GM23248 (cell line): ENCODE results near the gene KCNMA1. TPM values are rescaled to one million over a fixed set of nuclear protein-coding genes. Genes with fewer than 3 reads are reported as not detected.

Experiments
- DNase-seq: peaks from one replicate; pipeline ENCODE4 v3.0.0-alpha.2; 2015
- H2AFZ ChIP-seq: fragments of 200-600 bp; sonication (generic); 2 replicates; pipeline ENCODE4 v1.6.1; 2016; ENCODE audit warnings: antibody characterized with exemption
- H3F3A ChIP-seq: fragments of 200-600 bp; sonication (generic); 2 replicates; pipeline ENCODE4 v1.6.1; 2016; ENCODE audit warnings: mild to moderate bottlenecking, antibody characterized with exemption, mixed run types; ENCODE audit not compliant: insufficient read depth
- H3K27ac ChIP-seq: fragments of 200-600 bp; sonication (generic); 2 replicates; pipeline ENCODE4 v1.5.1; 2016; ENCODE audit warnings: mild to moderate bottlenecking
- H3K27me3 ChIP-seq: fragments of 200-600 bp; sonication (generic); replicated peaks from 2 replicates; pipeline ENCODE4 v1.6.1; 2016; ENCODE audit warnings: mild to moderate bottlenecking; ENCODE audit not compliant: insufficient read depth
- H3K36me3 ChIP-seq: fragments of 200-600 bp; sonication (generic); 2 replicates; pipeline ENCODE4 v1.6.1; 2016; ENCODE audit warnings: low read depth, mild to moderate bottlenecking
- H3K4me1 ChIP-seq: fragments of 200-600 bp; sonication (generic); 2 replicates; pipeline ENCODE4 v1.6.1; 2016; ENCODE audit warnings: mild to moderate bottlenecking; ENCODE audit not compliant: insufficient read depth
- H3K4me2 ChIP-seq: fragments of 200-600 bp; sonication (generic); one replicate; pipeline ENCODE4 v1.6.1; 2016; ENCODE audit warnings: mild to moderate bottlenecking; ENCODE audit not compliant: unreplicated experiment
- H3K4me3 ChIP-seq: fragments of 200-600 bp; sonication (generic); 2 replicates; pipeline ENCODE4 v1.5.1; 2016; ENCODE audit warnings: mild to moderate bottlenecking
- H3K79me2 ChIP-seq: fragments of 200-600 bp; sonication (generic); 2 replicates; pipeline ENCODE4 v1.6.1; 2016; ENCODE audit warnings: mild to moderate bottlenecking; ENCODE audit not compliant: insufficient read depth
- H3K9ac ChIP-seq: fragments of 200-600 bp; sonication (generic); 2 replicates; pipeline ENCODE4 v1.6.1; 2016; ENCODE audit warnings: mild to moderate bottlenecking
- H3K9me2 ChIP-seq: fragments of 200-600 bp; sonication (generic); 2 replicates; pipeline ENCODE4 v1.6.1; 2016; ENCODE audit warnings: mixed run types, mild to moderate bottlenecking, moderate library complexity; ENCODE audit not compliant: insufficient read depth
- H3K9me3 ChIP-seq: fragments of 200-600 bp; sonication (generic); one replicate; pipeline ENCODE4 v1.6.1; 2017; ENCODE audit warnings: low read depth
- H4K20me1 ChIP-seq: fragments of 200-600 bp; sonication (generic); 2 replicates; pipeline ENCODE4 v1.6.0; 2016; ENCODE audit not compliant: insufficient read depth
- EZH2 ChIP-seq: fragments of 200-600 bp; sonication (generic); IDR thresholded peaks from 2 replicates; pipeline ENCODE4 v1.6.1; 2018; ENCODE audit warnings: antibody characterized with exemption, mild to moderate bottlenecking; ENCODE audit not compliant: insufficient read depth, poor library complexity, severe bottlenecking
- EZH2phosphoT487 ChIP-seq: fragments of 200-600 bp; sonication (generic); IDR thresholded peaks from 2 replicates; pipeline ENCODE4 v1.6.1; 2018; ENCODE audit warnings: antibody characterized with exemption, moderate library complexity, mild to moderate bottlenecking, low read depth; ENCODE audit not compliant: insufficient read depth
- WGBS, 2 experiments: methylation state at CpG; one replicate each; pipeline ENCODE4 v1.1.6; 2015 to 2017; ENCODE audit warnings: low lambda C conversion rate in 2 of 2, low coverage in 1 of 2; ENCODE audit errors: missing lambda C conversion rate in 2 of 2; 5-methylcytosine and 5-hydroxymethylcytosine counted together
- in situ Hi-C: fragments of 300-500 bp; cut with MboI; formaldehyde crosslinking; loops from 2 replicates; pipeline ENCODE4 v1.15.0; 2020
- polyA plus RNA-seq: library from polyadenylated mRNA; unstranded; fragments of >200 nt; fragmentation: Nextera tagmentation; extraction: Ambion mirVana; gene quantifications from 2 replicates; pipeline ENCODE4 v1.2.1, GENCODE V29; 2016
- total RNA-seq: library from RNA; depleted of rRNA; stranded (reverse); fragments of >200 nt; shearing (Covaris generic); gene quantifications from 2 replicates; pipeline ENCODE4 v1.2.3, GENCODE V29; 2014

KCNMA1 gene
- total and polyA plus RNA-seq, 2 experiments from 2014 or later, result 14.2 to 25.1 TPM

- Histone ChIP-seq H3K36me3 (no peaks in the 10 kb centered on the region), H3K27me3 (no peaks in the 10 kb centered on the region), H3K4me2 (peak overlapping the region; percentile 70), H3K4me1 (peaks cover 59% of the 10 kb centered on the region), H3K79me2 (no peaks in the 10 kb centered on the region), H2AFZ (no peak overlapping the region), H3K9ac (no peak overlapping the region), H4K20me1 (no peaks in the 10 kb centered on the region), H3K9me2 (no peaks in the 10 kb centered on the region), H3K9me3 (no peaks in the 10 kb centered on the region), H3K4me3 (no peak overlapping the region), H3K27ac (peak overlapping the region; percentile 61), H3F3A (peaks cover 78% of the 10 kb centered on the region)
- TF ChIP-seq EZH2phosphoT487, result no peak
- TF ChIP-seq EZH2, result no peak
- 60 to 69% methylated on average over 2 of the region's 2 CpGs for WGBS, 2 experiments
- peak; percentile 59 for DNase-seq
- in situ Hi-C loops, result no loop called here
Measured at GRCh38 chr10:77159538-77160110, 478.0 kb downstream of the KCNMA1 start.

- Histone ChIP-seq H3K9ac (no peak overlapping the region), H3K9me3 (no peaks in the 10 kb centered on the region), H3K4me2 (no peak overlapping the region), H3K9me2 (no peaks in the 10 kb centered on the region), H3K4me1 (peaks cover 57% of the 10 kb centered on the region), H3K36me3 (no peaks in the 10 kb centered on the region), H3K79me2 (no peaks in the 10 kb centered on the region), H3K27ac (no peak overlapping the region), H4K20me1 (no peaks in the 10 kb centered on the region), H2AFZ (no peak overlapping the region), H3F3A (peaks cover 69% of the 10 kb centered on the region), H3K27me3 (no peaks in the 10 kb centered on the region), H3K4me3 (no peak overlapping the region)
- in situ Hi-C loops, result no loop called here
- DNase-seq, result no peak
- TF ChIP-seq EZH2 (no peak), EZH2phosphoT487 (no peak)
- WGBS, 2 experiments, result 78 to 86% methylated on average over 3 of the region's 3 CpGs
Measured at GRCh38 chr10:77158666-77159065, 478.9 kb downstream of the KCNMA1 start.

GRCh38 chr10:77157248-77158019 is 480.2 kb downstream of the KCNMA1 start:
- TF ChIP-seq EZH2phosphoT487, result no peak
- no peak for TF ChIP-seq EZH2
- in situ Hi-C loops, result no loop called here

GRCh38 chr10:77156406-77156879 is 481.2 kb downstream of the KCNMA1 start:
- Histone ChIP-seq H2AFZ (peak overlapping the region; percentile 40; the same call in 1 of the 2 replicates), H3K9me2 (no peaks in the 10 kb centered on the region), H3K4me2 (peak overlapping the region; percentile 45), H3K79me2 (no peaks in the 10 kb centered on the region), H4K20me1 (no peaks in the 10 kb centered on the region), H3K4me3 (peak overlapping the region; percentile 1; the same call in 1 of the 2 replicates), H3F3A (peaks cover 47% of the 10 kb centered on the region), H3K27me3 (no peaks in the 10 kb centered on the region), H3K36me3 (no peaks in the 10 kb centered on the region), H3K9me3 (no peaks in the 10 kb centered on the region), H3K4me1 (peaks cover 39% of the 10 kb centered on the region), H3K27ac (peak overlapping the region; percentile 72), H3K9ac (peak overlapping the region; percentile 10; the same call in 1 of the 2 replicates)
- peak; percentile 80 for DNase-seq
- 36 to 38% methylated on average over 5 of the region's 5 CpGs for WGBS, 2 experiments
- in situ Hi-C loops, result no loop called here
- no peak for TF ChIP-seq EZH2
- no peak for TF ChIP-seq EZH2phosphoT487

More at GRCh38 chr10:77157248-77158019, 480.2 kb downstream of the KCNMA1 start:
- H3K4me2 ChIP-seq, result no peak overlapping the region
- no peaks in the 10 kb centered on the region for H3K9me2 ChIP-seq
- peaks cover 45% of the 10 kb centered on the region for H3K4me1 ChIP-seq
- peaks cover 57% of the 10 kb centered on the region for H3F3A ChIP-seq
- H3K4me3 ChIP-seq, result no peak overlapping the region
- no peaks in the 10 kb centered on the region for H4K20me1 ChIP-seq
- H3K9me3 ChIP-seq, result no peaks in the 10 kb centered on the region
- no peaks in the 10 kb centered on the region for H3K36me3 ChIP-seq
- no peak overlapping the region for H3K9ac ChIP-seq
- no peak overlapping the region for H2AFZ ChIP-seq
- H3K27me3 ChIP-seq, result no peaks in the 10 kb centered on the region
- no peak for DNase-seq
- peak overlapping the region; percentile 72 for H3K27ac ChIP-seq
- no peaks in the 10 kb centered on the region for H3K79me2 ChIP-seq
- 96% methylated on average over 9 of the region's 9 CpGs for WGBS, 2 experiments
